Fibroblast of the conjunctiva (primary cell): ENCODE data around the gene AFF2.

Experiments used
- DNase-seq: peaks from one replicate; pipeline ENCODE4 v3.0.0-alpha.2; 2010; ENCODE audit warnings: low read depth

Gene AFF2

DNA sequence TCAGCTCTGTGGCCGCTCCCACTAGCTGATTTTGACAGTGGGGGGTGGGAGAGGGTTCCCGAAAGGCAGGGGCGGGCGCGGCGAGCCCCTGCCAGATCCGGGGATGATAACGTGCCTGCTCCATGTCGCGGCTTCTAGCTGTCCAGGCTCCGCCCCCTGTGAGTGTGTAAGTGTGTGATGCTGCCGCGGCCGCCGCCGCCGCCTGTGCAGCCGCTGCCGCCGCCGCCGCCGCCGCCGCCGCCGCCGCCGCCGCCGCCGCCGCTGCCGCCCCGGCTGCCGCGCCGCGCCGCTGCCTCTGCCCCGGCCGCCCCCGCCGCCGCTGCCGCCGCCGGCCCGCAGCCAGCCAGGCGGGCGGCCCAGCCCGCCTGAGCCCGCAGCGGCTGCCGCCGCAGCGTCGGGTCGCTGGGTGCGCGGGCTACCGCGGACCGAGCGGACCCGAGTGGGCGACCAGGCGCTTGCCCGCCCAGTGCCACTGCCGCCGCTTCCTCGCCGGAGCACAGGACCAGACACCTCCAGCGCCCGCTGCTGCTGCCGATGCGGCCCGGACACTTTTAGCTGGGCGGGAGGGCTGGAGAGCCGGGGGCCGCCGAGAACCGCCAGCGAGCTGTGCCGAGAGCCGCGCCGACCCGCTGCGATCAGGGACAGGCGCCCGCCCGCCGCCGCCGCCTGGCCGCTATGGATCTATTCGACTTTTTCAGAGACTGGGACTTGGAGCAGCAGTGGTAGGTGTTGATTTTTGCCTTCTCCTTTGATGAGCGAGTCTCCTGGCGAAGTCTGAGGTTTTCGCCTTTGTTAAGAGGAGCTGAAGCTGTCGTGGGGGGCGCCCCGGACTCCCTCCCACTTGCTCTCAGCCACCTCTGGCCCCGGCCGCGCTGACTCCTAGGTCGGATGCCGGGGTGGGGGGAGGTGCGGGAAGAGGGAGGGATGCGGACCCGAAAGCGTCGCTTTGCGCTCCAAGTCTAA is at the start of gene AFF2:
Gene AFF2, plus strand, starts transcription at position 195 of the 963 bp plus-strand sequence. Its CDS starts 481 bp downstream, at position 676.
- DNase-seq, result no peak

DNA sequence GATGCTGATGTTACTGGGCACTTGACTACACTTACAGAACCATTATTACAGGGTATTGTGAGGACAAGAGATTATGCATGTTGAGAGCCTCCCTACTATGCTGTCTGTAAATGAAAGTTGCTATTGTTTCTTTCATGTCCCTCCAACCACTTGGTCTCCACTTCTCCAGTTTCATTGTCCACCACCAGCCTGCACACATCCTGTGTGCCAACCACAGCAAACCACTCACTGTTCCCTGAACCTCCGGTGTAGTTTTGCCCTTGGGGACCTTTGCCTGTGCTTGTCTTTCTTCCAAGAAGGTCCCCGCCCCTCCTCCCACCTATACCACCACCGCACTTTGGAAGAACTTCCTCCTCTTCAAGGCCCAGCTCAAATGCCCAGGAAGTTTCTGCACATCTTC is 43.1 kb upstream of the AFF2 start:
- no peak for DNase-seq

DNA sequence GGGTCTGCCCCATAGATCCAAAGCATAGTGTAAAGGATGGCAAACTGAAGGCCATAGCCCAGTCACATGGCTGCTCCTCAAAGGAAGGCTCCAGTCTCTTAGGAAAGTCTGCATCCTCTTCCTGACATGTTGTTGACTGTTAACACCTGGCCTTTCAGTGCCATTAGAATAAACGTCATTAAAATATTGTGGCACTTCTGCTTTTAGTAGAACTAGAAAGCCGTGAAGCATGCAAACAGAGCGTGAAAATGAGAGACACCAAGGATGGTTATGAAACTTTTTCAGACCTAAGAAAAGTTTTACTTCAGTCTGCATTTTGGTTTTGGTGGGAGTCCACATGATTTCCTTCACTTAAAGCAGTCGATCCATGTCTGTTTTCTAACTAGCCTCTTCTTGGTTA is 41.1 kb upstream of the AFF2 start:
- DNase-seq, result no peak

DNA sequence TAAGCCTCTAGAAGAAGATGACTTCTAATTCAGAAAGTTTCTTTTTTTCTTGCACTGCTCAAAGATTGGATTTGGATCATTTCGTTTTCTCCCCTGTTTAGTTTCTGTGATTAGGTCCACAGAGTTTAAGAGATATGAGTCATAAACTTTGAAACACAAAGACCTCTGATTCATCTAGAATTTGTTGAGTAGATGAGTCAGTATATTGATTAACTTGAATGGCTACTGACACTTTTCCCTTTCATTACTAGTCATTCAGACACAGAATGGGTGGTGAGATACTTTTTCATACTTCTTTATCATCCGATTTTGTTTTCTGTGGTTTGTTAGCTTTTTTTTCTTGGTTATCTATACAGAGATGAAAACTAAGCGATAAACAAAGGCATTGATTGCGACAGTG is 34.1 kb upstream of the AFF2 start:
- DNase-seq, result no peak

DNA sequence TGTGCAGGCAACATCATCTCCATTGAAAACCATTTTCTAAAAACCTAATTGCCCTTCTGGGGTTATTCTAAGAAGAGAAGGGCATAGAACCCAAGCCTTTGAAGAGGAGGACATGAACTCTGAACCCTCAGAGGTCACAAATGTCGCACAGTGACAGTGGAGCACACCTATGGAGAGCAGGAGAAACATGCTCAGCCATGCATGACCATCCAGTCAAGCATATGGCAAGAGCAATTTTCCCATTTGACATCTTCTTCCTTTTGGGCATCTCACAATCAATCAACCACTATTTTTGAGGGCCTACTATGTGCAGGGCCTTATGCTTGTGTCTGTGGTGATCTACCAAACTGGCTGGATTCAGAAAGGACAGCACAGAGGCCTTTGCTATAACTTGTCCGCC is 30.1 kb upstream of the AFF2 start:
- no peak for DNase-seq

DNA sequence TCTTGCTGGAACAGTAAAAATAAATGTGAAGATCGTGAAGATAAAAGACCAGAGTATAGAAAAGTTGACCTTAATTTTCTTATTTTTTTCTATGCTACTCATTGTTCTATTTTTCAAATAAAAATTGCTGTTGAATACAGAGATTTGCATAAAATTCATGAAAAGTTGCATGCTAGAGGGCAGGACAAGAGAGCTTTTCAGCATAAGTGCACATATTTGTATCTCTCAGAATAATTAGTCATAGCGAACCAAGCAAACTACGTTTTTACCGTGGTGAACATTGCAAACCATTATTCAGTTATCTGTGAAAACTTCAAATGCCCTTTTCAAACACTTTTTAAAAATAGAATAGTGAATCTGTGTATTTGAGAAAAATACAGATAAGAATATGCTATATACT is 26.4 kb upstream of the AFF2 start:
- no peak for DNase-seq

DNA sequence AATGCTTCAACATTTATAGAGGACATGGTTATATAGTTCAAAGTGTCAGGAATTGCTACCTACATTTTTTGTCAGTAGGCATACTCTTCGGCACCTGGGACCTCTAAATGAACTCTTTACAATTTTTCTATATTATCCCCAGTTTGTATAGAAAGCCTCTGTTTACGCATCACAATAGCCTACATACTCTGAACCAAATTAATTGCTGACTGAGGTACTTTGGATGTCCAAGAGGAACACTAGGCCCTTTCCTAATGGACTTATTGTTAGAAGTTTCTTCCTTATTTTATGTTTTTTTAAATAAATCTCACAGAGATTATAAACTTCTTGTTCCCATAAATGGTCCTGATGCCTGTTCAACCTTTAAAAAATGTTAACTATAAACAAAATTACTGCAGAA is 8.4 kb upstream of the AFF2 start:
- no peak for DNase-seq

DNA sequence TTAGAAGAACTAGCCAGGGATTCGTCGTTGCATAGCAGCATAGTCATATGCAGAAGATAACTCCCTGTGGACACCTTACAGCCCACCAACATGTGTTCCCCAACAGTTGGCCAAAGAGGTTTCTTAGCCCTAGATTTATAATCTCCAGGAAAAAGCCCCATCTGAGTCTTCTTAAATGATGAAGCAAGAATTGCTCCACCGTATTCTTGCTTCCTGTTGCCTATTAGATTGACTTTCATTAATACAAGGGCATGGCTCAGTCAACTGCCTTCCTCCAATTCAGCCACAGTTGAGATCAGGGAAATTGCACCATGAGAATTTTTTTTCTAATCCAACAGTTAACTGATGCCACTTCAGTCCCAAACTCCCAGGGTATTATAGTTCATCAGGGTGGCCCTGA is 5.2 kb upstream of the AFF2 start:
- DNase-seq, result no peak

DNA sequence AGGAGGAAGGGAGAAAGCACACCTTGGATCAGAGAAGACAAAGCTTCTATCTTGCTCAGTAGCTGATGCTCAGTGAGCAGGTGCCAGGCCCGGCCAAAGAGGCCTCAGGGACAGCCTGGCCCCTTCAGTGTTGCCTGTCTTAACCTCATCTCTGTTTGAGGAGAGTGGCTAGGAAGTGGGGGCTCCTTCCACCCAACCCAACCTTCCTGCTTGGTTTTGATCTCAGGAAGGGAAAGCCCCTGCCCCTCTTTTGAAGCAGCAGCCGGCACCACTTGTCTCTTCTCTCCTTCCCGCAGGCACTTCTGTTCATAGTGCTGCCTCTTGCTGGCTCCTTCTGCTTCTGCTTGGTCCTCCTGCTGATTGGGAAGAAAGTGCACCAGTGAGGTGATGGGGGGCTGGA is 2.4 kb upstream of the AFF2 start:
- DNase-seq, result no peak

DNA sequence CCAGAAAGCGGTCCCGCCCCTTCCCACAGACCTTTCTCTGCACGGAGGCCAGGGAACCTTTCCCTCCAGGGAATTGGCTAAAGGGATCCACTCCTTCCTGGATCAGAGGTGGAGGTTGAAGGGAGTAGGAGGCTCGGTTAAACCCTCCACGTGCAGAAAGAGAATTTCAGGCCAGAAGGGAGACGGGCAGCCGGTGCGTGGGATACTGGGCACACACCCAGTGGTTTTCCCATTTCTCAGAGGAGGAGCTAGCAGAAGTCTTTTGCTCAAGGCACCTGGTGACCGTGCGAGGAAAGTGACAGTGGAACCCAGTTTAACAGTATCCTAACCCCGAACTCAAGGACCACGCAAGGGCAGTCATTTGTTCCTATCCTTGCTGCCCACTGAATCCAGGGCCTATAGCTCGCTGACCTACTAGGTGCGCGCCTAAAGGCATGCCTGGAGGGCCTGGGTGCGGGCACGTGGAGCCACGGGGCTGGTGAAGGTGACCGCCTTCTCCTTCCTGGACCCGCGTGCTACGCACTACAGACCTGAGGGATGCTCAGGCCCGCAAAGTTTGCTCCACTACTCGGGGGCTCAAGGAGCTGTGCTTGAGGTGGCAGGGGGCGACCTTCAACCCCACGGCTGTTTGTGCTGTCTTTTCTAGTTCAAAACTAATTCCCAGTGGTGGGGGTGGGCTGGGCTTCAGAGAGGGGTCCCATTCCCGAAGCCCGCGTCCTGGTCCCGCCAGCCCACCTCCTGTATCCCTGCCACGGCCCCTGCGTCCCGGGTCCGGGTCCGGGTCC is 587 bp upstream of the AFF2 start:
- no peak for DNase-seq

DNA sequence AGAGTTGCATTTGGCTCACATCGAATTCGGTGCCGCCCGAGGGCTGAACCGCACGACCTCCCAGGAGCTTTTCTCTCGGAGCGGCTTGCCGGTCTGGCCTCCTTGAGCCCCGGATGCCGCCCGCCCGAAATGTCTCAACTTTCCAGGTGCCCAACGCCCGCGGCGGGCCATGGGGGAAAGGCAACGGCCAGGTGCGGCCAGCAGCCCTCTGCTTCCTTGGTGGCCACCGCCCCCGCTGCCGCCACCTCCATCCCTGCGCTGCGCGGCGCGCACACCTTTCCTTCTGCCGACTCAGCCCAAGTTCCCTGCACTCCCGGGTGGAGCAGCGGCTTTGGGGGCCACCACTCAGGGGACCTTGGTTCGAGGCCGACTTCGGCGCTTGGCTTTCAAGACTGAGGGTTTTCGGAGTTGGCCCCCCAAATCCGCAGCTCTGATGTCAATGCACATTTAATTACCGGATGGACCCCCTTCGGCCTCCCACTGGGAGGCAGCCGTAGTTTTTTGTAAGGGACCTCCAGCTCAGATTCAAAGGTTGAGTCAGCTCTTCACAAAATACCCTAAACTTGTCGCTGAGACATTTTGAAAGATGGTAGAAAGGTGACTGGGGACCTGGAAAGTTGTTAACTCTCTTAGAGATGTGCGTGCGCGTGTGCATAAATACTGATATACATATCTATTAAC is 1.1 kb downstream of the AFF2 start:
- DNase-seq, result no peak

DNA sequence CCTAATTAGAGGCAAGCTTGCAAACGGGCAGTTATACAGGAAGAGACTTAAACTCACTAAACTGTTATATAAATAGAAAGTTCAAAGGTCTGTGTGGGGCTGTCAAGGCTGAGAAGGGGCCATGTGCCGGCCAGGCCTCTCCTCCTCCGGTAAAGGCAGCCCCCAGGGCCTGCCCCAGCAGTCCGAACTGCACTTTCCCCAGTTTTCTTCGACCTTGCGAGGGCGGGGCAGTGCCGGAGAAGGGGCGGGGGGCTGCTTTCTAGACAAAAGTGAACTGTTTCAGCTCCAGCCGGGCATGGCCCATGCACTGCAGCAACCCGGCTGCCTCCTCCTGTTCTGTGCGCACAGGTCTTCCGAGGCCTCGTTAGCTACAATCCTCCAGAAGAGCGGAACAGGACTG is 4.1 kb downstream of the AFF2 start:
- DNase-seq, result no peak

DNA sequence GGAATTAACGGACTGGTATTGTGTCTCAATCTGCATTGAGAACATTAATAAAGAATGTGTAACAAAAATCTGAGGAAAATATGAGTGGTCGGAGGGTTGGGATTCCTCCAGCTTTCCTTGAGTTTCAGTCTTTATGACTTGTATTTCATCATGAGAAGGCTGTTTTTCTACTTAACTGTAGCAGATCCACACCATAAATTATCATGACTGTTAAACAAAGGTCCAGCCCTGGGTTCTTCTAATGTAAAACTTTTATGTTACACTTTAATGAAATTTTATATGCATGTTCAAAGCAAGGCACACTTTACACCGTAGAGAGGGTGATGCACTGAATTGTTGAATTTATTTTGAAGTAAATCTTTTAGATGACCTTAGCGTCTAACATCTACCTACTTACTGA is 7.0 kb downstream of the AFF2 start:
- no peak for DNase-seq

DNA sequence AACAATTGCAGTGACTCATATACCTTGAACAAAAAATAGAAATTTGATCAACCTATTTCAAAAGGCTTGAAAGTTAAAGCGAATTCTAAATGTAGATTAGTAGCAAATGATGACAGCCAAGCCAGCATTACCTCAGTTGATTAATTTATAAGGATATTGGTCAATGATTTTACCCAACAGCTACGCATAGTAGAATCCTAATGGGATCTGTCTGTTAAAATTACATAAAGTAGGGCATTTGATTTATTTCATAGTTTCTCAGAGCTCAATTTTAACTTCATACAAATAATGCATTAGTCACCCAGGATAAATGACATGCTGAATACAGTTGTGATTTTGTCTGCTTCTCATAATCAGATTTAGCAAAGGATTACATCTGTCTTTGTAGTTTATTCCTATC is 12.0 kb downstream of the AFF2 start:
- DNase-seq, result no peak

DNA sequence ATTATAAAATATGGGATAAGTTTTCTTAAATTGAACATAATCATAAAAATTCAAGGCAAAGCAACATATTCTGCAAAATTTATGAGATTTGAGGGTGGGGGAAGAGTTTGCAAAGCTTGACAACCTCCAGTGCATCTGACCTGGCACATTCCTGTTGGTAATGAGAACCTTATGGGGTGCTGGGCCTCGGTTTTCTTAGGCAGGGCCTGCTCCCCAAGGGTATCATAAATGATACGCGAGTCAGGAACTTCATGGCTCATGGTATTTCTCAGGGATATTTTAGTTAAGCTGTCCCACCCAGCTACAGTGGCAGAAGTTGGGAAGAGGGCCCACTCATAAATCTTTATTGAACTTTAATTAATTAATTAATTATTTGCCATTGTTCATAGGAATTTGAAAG is 13.2 kb downstream of the AFF2 start:
- no peak for DNase-seq

DNA sequence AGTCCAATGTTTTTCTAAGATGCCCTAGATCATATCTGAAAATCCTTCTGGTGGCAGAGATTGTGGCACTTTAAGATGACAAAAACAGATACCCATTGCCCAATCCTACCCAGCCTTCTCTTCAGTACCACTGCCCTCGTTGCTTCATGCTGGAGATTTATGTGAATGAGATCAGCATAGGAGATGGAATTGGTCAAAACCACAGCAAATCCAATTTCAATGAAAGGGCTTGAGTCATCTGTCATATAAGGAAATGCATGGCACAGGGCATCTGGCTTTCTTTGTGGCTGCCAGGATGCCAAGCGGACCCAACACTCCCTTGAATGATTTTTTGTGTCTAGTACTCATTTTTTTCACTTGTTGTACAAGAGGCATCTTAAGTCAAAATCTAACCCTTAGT is 16.8 kb downstream of the AFF2 start:
- DNase-seq, result no peak

DNA sequence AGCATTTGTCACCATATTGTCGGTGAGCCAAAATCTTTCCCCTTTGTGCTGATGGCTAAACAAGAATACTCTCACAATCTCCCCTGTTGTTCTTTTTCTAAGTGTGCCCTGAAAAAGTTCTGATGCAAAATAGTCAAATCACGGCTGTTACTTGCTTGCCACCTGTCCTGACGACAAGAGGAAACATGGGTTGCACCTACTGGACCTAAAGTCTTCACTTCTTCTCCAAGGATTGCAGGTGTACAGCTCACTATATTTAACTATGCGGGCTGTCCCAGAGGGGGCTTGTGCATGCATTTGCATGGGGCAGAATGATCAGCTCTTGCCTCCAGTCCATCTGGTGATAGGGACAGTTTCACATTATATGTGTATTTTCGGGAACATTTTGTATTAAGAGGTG is 21.6 kb downstream of the AFF2 start:
- DNase-seq, result no peak

DNA sequence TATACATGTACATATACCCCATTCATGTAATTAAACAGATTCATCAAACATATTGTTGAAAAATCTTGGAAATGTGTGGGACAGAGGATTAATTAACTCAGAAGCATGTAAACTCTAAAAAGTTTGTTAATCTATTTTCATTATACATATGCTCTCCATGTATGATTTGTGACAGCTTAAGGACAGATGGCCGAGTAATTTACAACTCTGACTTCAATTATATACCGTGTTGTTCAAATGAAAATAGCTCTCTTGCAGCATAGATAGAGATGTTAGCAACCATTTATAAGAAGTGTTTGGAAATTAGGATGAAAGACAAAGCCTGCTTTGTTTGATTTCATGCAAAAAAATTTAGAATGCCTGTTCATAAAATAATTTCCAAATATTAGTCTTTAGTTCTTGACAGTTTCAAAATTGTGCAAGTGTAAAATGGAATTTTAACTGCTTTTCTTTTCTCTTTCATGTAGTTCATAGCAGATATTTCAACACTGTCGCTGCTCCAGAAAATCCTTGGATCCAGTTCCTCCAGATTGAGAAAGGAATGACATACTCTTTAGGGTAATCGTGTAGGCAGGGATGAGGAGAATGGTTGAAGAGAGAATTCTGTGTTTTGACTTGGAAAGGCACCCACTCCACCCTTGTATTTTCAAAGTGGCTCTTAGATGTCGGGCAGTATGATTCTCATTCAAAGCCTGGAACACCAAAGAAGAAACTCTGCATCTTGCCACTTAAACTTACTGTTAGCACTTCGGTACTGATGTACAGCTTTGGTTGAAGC is 23.1 kb downstream of the AFF2 start:
- no peak for DNase-seq

DNA sequence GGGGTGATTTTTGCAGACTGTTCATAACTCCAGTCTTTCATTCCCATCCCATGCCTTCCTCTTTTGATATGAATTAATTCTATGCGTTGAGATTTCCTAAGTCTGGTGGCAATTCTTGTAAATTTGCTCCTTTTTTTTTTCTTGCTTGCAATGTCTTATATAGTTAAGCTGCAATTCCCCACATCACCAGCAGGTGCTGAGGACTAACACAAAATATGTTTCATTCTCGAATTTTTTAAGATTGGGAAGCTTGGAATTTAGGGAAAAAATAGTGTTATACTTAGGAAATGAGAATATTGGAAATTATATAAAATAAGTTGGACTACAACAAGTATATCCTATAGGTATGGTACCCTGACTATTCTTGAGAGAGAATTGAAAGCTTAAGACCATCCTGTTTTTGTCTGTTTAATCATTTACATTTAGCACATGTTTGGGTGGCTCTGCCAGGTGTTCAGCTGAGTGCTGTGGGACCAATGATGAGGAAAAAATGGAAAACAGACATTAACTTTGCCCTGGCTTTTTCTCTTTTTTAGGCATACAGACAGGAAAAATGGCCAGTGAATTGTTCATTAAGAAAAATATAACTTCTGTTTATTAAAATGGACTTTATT is 30.2 kb downstream of the AFF2 start:
- no peak for DNase-seq

DNA sequence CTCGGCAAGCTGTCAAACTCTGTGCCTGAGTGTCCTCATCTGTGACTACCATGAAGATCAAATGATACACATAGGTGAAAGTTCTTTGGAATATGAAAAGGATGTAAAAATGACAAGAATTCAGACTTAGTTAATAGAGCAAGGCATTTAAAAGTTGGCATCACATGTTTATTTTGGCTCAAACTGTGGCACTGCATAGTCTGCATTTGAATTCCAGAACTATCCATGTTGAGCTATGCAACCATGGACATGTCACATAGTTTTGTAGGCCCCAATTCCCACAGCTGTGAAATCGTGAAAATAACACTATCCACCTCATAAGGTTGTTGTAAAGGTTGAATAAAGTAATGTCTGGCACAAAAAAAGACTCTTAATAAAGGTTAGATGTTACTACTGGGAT is 33.9 kb downstream of the AFF2 start:
- DNase-seq, result no peak

DNA sequence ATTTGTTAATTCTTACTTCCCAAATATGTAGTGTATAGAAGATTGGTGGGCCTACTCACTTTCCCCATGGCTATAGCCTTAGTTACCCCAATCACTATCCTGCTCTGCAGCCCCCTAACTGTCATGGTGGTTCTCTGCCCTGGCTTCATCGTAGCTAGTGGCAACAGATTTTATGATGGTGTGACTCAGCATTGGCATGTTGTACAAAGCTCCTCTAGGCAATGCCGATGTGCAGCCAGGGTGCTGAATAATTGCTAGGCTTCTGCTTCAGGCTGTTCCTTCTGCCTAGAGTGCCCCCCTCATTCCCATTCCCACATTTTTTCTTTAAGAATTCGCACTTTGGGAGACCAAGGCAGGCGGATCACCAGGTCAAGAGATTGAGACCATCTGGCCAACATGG is 35.2 kb downstream of the AFF2 start:
- no peak for DNase-seq

DNA sequence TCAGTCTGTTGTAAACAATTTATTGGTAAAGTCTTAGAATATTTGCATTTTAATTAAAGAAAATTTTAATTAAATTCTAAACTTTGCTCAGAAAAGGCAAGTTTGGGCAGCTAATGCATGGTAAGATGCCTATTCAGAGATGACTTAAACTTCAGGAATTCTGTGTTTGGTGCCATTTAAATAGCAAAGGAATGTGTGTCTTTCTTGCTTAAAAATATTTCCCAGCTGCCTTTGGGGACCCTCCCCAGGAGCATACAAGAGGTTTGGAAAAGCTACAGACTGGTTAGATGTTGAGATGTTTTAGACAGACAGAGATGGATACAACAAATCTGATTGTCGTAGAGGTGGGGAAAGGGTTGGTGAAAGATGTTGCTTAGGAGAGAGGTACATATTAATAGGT is 36.5 kb downstream of the AFF2 start:
- no peak for DNase-seq
